T-helper 1 cell treated with Interleukin-12 subunit alpha and Interleukin-12 subunit beta and Interleukin-4 antibody, amounts not matched to agents 30 ng/mL and 1 ng/mL, for 36 hours (primary cell): ENCODE measurements around the gene PCNP. TPM values are rescaled to one million over a fixed set of nuclear protein-coding genes. Genes with fewer than 3 reads are reported as not detected.
"Not testable (repeated sequence)": the region's sequence is repeated elsewhere in the genome, so short reads cannot be mapped to it uniquely, and the experiment has no call there.

Experiments
- intact Hi-C: fragments of 100-400 bp; cut with micrococcal nuclease; formaldehyde crosslinking; loops from one replicate; pipeline ENCODE4 v1.15.1; 2024
- total RNA-seq: library from RNA; stranded (reverse); gene quantifications from 2 replicates; pipeline ENCODE4 v1.2.3, GENCODE V29; 2022

PCNP gene
- total RNA-seq, 1 donor from 2014 or later: 159 TPM

- intact Hi-C loops: loop anchor here (10.0 kb wide), 1 partner anchor 386 kb away; no protein-coding TSS in a partner anchor
These were observed 57.3 kb downstream of the PCNP start for GRCh38 chr3:101631098-101631796.

GRCh38 chr3:101631959-101632358 lies 58.0 kb downstream of the PCNP start:
- intact Hi-C loops: loop anchor here (10.0 kb wide), 1 partner anchor 387 kb away; no protein-coding TSS in a partner anchor

GRCh38 chr3:101632586-101632985 lies 58.6 kb downstream of the PCNP start:
- intact Hi-C loops: loop anchor here (10.0 kb wide), 1 partner anchor 388 kb away; no protein-coding TSS in a partner anchor

GRCh38 chr3:101633186-101633585 lies 59.2 kb downstream of the PCNP start:
- intact Hi-C loops: loop anchor here (10.0 kb wide), 1 partner anchor 388 kb away; no protein-coding TSS in a partner anchor

- intact Hi-C loops: loop anchor here (5.0 to 10.0 kb wide), 5 partner anchors 237 to 1802 kb away; no protein-coding TSS in a partner anchor
These were observed 60.7 kb downstream of the PCNP start for GRCh38 chr3:101634591-101635196.

- intact Hi-C loops: loop anchor here (5.0 to 10.0 kb wide), 5 partner anchors 238 to 1803 kb away; no protein-coding TSS in a partner anchor
These were observed 61.4 kb downstream of the PCNP start for GRCh38 chr3:101635345-101635744.

GRCh38 chr3:101635954-101636798 lies 62.2 kb downstream of the PCNP start:
- intact Hi-C loops: loop anchor here (1.0 to 10.0 kb wide), 10 partner anchors 63 to 1804 kb away; no protein-coding TSS in a partner anchor

- intact Hi-C loops: loop anchor here (2.0 to 10.0 kb wide), 6 partner anchors 240 to 1805 kb away; no protein-coding TSS in a partner anchor
These were observed 63.5 kb downstream of the PCNP start for GRCh38 chr3:101637451-101637850.

GRCh38 chr3:101638261-101638745 lies 64.3 kb downstream of the PCNP start:
- intact Hi-C loops: loop anchor here (5.0 to 10.0 kb wide), 5 partner anchors 241 to 1806 kb away; no protein-coding TSS in a partner anchor

GRCh38 chr3:101639280-101639963 lies 65.4 kb downstream of the PCNP start:
- intact Hi-C loops: loop anchor here (5.0 to 10.0 kb wide), 5 partner anchors 242 to 1807 kb away; no protein-coding TSS in a partner anchor

GRCh38 chr3:101640256-101640655 lies 66.3 kb downstream of the PCNP start:
- intact Hi-C loops: no loop called here

GRCh38 chr3:101641397-101642115 lies 67.6 kb downstream of the PCNP start:
- intact Hi-C loops: not testable (repeated sequence)

- intact Hi-C loops: no loop called here
These were observed 68.5 kb downstream of the PCNP start for GRCh38 chr3:101642441-101642840.

- intact Hi-C loops: no loop called here
These were observed 69.2 kb downstream of the PCNP start for GRCh38 chr3:101643009-101643844.

Other genes starting within 250 kb of the PCNP start
- gene SENP7, start 61.0 kb upstream of the PCNP start, total RNA-seq: 32.1 and 33.3 TPM in 2 replicates
- gene TRMT10C, start 12.3 kb upstream of the PCNP start, total RNA-seq: 24.2 and 26.7 TPM in 2 replicates
- 32.1 and 33.2 TPM in 2 replicates for gene ZBTB11, start 103.0 kb downstream of the PCNP start, total RNA-seq
- gene RPL24, start 112.5 kb downstream of the PCNP start, total RNA-seq: 954 and 980 TPM in 2 replicates
- gene CEP97, start 150.4 kb downstream of the PCNP start, total RNA-seq: 17.9 and 22.3 TPM in 2 replicates
- 26.8 and 27.6 TPM in 2 replicates for gene NXPE3, start 205.0 kb downstream of the PCNP start, total RNA-seq